Neutrophil (primary cell): ENCODE data around the gene KIF1C.
A peak's percentile ranks its signal among the peaks of the same experiment; 100 is the strongest.
"Not testable (repeated sequence)": the region's sequence is repeated elsewhere in the genome, so short reads cannot be mapped to it uniquely, and the experiment has no call there.

Experiments
- H3K27ac ChIP-seq: fragments of 200-600 bp; sonication (generic); 2 replicates; pipeline ENCODE4 v1.5.1; 2016; ENCODE audit warnings: mild to moderate bottlenecking, moderate library complexity
- H3K27me3 ChIP-seq: fragments of 200-600 bp; sonication (generic); 2 replicates; pipeline ENCODE4 v1.6.0; 2016; ENCODE audit warnings: mild to moderate bottlenecking
- H3K36me3 ChIP-seq: fragments of 200-600 bp; sonication (generic); 2 replicates; pipeline ENCODE4 v1.5.1; 2017
- H3K4me1 ChIP-seq, 2 experiments: fragments of 200-600 bp in 1 of 2; sonication (generic) in 1 of 2; 1 replicate in 1 of 2; 2 replicates in 1 of 2; pipeline versions ENCODE4 v1.5.1 to v1.6.1; 2013 to 2016; ENCODE audit warnings: low read depth in 1 of 2, low read length in 1 of 2, mild to moderate bottlenecking in 1 of 2, moderate library complexity in 1 of 2; ENCODE audit not compliant: control insufficient read depth in 1 of 2, insufficient read depth in 1 of 2
- H3K4me3 ChIP-seq, 2 experiments: fragments of 200-600 bp in 1 of 2; sonication (generic) in 1 of 2; 1 replicate in 1 of 2; 2 replicates in 1 of 2; pipeline ENCODE4 v1.5.1; 2013 to 2016; ENCODE audit warnings: low read depth in 1 of 2, low read length in 1 of 2, mild to moderate bottlenecking in 1 of 2, moderate library complexity in 1 of 2
- H3K9me3 ChIP-seq: fragments of 200-600 bp; sonication (generic); 2 replicates; pipeline ENCODE4 v1.5.1; 2016
- CTCF ChIP-seq: fragments of 200-600 bp; sonication (generic); IDR thresholded peaks from 2 replicates; pipeline ENCODE4 v1.5.1; 2016; ENCODE audit warnings: antibody characterized with exemption

The KIF1C gene

GRCh38 chr17:5065227-5065744 is 67.5 kb downstream of the KIF1C start:
- Histone ChIP-seq H3K4me1 (peaks cover 4 to 7% of the 10 kb centered on the region in 2 experiments), H3K4me3 (no peak overlapping the region), H3K9me3 (no peaks in the 10 kb centered on the region), H3K36me3 (no peaks in the 10 kb centered on the region), H3K27me3 (peaks cover 24% of the 10 kb centered on the region), H3K27ac (no peak overlapping the region)
- no peak for TF ChIP-seq CTCF

- Histone ChIP-seq H3K4me1 (no peaks in the 10 kb centered on the region), H3K27ac (no peak overlapping the region), H3K36me3 (no peaks in the 10 kb centered on the region), H3K9me3 (no peaks in the 10 kb centered on the region), H3K4me3 (no peak overlapping the region), H3K27me3 (peaks cover 35% of the 10 kb centered on the region)
- TF ChIP-seq CTCF, result no peak
Observed at GRCh38 chr17:5068236-5068635, 70.5 kb downstream of the KIF1C start.

- no peak overlapping the region for H3K4me3 ChIP-seq
- peaks cover 37% of the 10 kb centered on the region for H3K27me3 ChIP-seq
- TF ChIP-seq CTCF, result no peak
- no peaks in the 10 kb centered on the region for H3K9me3 ChIP-seq
- H3K4me1 ChIP-seq, result no peaks in the 10 kb centered on the region
- H3K27ac ChIP-seq, result no peak overlapping the region
- no peaks in the 10 kb centered on the region for H3K36me3 ChIP-seq
Observed at GRCh38 chr17:5069724-5070123, 72.0 kb downstream of the KIF1C start.

- not testable (repeated sequence) for H3K27ac ChIP-seq, H3K9me3 ChIP-seq, H3K36me3 ChIP-seq, H3K4me3 ChIP-seq
- Histone ChIP-seq H3K4me1 (peaks cover 12% of the 10 kb centered on the region in 2 experiments), H3K27me3 (peaks cover 34% of the 10 kb centered on the region)
Observed at GRCh38 chr17:5075472-5075871, 77.7 kb downstream of the KIF1C start.

- not testable (repeated sequence) for H3K9me3 ChIP-seq, H3K4me3 ChIP-seq, H3K36me3 ChIP-seq, H3K27ac ChIP-seq
- Histone ChIP-seq H3K4me1 (peaks cover 12% of the 10 kb centered on the region in 2 experiments), H3K27me3 (peaks cover 26% of the 10 kb centered on the region)
Observed at GRCh38 chr17:5077275-5077674, 79.5 kb downstream of the KIF1C start.

- Histone ChIP-seq H3K4me3 (peak overlapping the region; percentile 83 to 91), H3K4me1 (peaks cover 12% of the 10 kb centered on the region in 2 experiments)
- no peak for TF ChIP-seq CTCF
Observed at GRCh38 chr17:5077781-5078105, 80.0 kb downstream of the KIF1C start.

More at GRCh38 chr17:5077781-5078105, 80.0 kb downstream of the KIF1C start:
- H3K27ac ChIP-seq, result peak overlapping the region; percentile 58
- peaks cover 26% of the 10 kb centered on the region for H3K27me3 ChIP-seq
- H3K9me3 ChIP-seq, result no peaks in the 10 kb centered on the region
- H3K36me3 ChIP-seq, result no peaks in the 10 kb centered on the region
